Mesenchymal stem cell (in vitro differentiated cells and primary cell): Measurements from ENCODE around the gene MRPL54. TPM values are rescaled to one million over a fixed set of nuclear protein-coding genes. Genes with fewer than 3 reads are reported as not detected.
"Not testable (repeated sequence)": the region's sequence is repeated elsewhere in the genome, so short reads cannot be mapped to it uniquely, and the experiment has no call there.

Experiments
- DNase-seq: peaks from one replicate; pipeline ENCODE4 v3.0.0-alpha.2; 2013
- H2AFZ ChIP-seq: one replicate; pipeline ENCODE4 v1.6.1; 2013; ENCODE audit warnings: low read depth, mild to moderate bottlenecking, control low read depth, inconsistent platforms, low read length, moderate library complexity
- H2AK5ac ChIP-seq: 2 replicates; pipeline ENCODE4 v1.6.1; 2013; ENCODE audit warnings: low read length, moderate library complexity, mild to moderate bottlenecking, inconsistent platforms; ENCODE audit not compliant: severe bottlenecking
- H2BK120ac ChIP-seq: one replicate; pipeline ENCODE4 v1.6.1; 2013; ENCODE audit warnings: low read depth, mild to moderate bottlenecking, inconsistent platforms, low read length, moderate library complexity
- H2BK12ac ChIP-seq, 2 experiments: one replicate each; pipeline ENCODE4 v1.6.1; 2013; ENCODE audit warnings: inconsistent platforms in 2 of 2, low read length in 2 of 2, mild to moderate bottlenecking in 2 of 2, moderate library complexity in 2 of 2, control low read depth in 1 of 2
- H2BK15ac ChIP-seq: one replicate; pipeline ENCODE4 v1.6.1; 2013; ENCODE audit warnings: mild to moderate bottlenecking, low read depth, inconsistent platforms; ENCODE audit not compliant: poor library complexity, severe bottlenecking
- H2BK5ac ChIP-seq: 2 replicates; pipeline ENCODE4 v1.6.1; 2013; ENCODE audit warnings: low read depth, mild to moderate bottlenecking, low read length, control low read depth, inconsistent platforms; ENCODE audit not compliant: poor library complexity, severe bottlenecking
- H3K14ac ChIP-seq, 2 experiments: one replicate each; pipeline ENCODE4 v1.6.1; 2013; ENCODE audit warnings: inconsistent platforms in 2 of 2, low read length in 2 of 2, control low read depth in 1 of 2, mild to moderate bottlenecking in 1 of 2, moderate library complexity in 1 of 2
- H3K18ac ChIP-seq, 2 experiments: one replicate each; pipeline ENCODE4 v1.6.1; 2013; ENCODE audit warnings: inconsistent platforms in 2 of 2, low read length in 2 of 2, control low read depth in 1 of 2, low read depth in 1 of 2, mild to moderate bottlenecking in 1 of 2
- H3K23ac ChIP-seq, 2 experiments: one replicate each; pipeline ENCODE4 v1.6.1; 2013; ENCODE audit warnings: inconsistent platforms in 2 of 2, low read length in 2 of 2, mild to moderate bottlenecking in 2 of 2, moderate library complexity in 2 of 2, control low read depth in 1 of 2
- H3K27ac ChIP-seq: 2 replicates; pipeline ENCODE4 v1.5.1; 2013; ENCODE audit warnings: mild to moderate bottlenecking, moderate library complexity, low read length, control low read depth, inconsistent platforms; ENCODE audit not compliant: poor library complexity, severe bottlenecking
- H3K27me3 ChIP-seq, 2 experiments: 2 replicates each; pipeline versions ENCODE4 v1.6.1 to v1.7.0; 2013; ENCODE audit warnings: low read length in 2 of 2, mild to moderate bottlenecking in 2 of 2, moderate library complexity in 2 of 2, control low read depth in 1 of 2, inconsistent platforms in 1 of 2; ENCODE audit not compliant: control insufficient read depth in 1 of 2, insufficient read depth in 1 of 2
- H3K36me3 ChIP-seq, 2 experiments: 2 replicates each; pipeline versions ENCODE4 v1.6.1 to v1.7.0; 2013; ENCODE audit warnings: low read length in 2 of 2, control low read depth in 1 of 2, inconsistent platforms in 1 of 2, low read depth in 1 of 2, mild to moderate bottlenecking in 1 of 2; ENCODE audit not compliant: insufficient read depth in 2 of 2, control insufficient read depth in 1 of 2
- H3K4ac ChIP-seq, 2 experiments: one replicate each; pipeline ENCODE4 v1.6.1; 2013; ENCODE audit warnings: inconsistent platforms in 2 of 2, low read length in 2 of 2, mild to moderate bottlenecking in 2 of 2, moderate library complexity in 2 of 2, control low read depth in 1 of 2, low read depth in 1 of 2
- H3K4me1 ChIP-seq: 2 replicates; pipeline ENCODE4 v1.6.1; 2013; ENCODE audit warnings: low read depth, low read length, control low read depth; ENCODE audit not compliant: control insufficient read depth, insufficient read depth
- H3K4me2 ChIP-seq: 2 replicates; pipeline ENCODE4 v1.6.1; 2013; ENCODE audit warnings: low read length, mild to moderate bottlenecking, inconsistent platforms; ENCODE audit not compliant: poor library complexity, severe bottlenecking
- H3K4me3 ChIP-seq, 2 experiments: 2 replicates each; pipeline versions ENCODE4 v1.5.1 to v1.7.0; 2013; ENCODE audit warnings: low read length in 2 of 2, mild to moderate bottlenecking in 2 of 2, control low read depth in 1 of 2, low read depth in 1 of 2; ENCODE audit not compliant: insufficient read depth in 1 of 2
- H3K79me1 ChIP-seq: replicated peaks from 2 replicates; pipeline ENCODE4 v1.6.1; 2013; ENCODE audit warnings: mild to moderate bottlenecking, control low read depth, low read length, inconsistent platforms; ENCODE audit not compliant: poor library complexity, severe bottlenecking
- H3K9ac ChIP-seq: 2 replicates; pipeline ENCODE4 v1.7.0; 2013; ENCODE audit warnings: mild to moderate bottlenecking, low read length, moderate library complexity
- H3K9me3 ChIP-seq: 2 replicates; pipeline ENCODE4 v1.7.0; 2013; ENCODE audit warnings: mild to moderate bottlenecking, low read length; ENCODE audit not compliant: control insufficient read depth
- H4K8ac ChIP-seq: one replicate; pipeline ENCODE4 v1.6.1; 2013; ENCODE audit warnings: inconsistent platforms, mild to moderate bottlenecking, low read length, moderate library complexity
- H4K91ac ChIP-seq: one replicate; pipeline ENCODE4 v1.6.1; 2013; ENCODE audit warnings: mild to moderate bottlenecking, low read length, inconsistent platforms
- WGBS: methylation state at CpG from one replicate; pipeline ENCODE4 v1.1.7; 2013; ENCODE audit warnings: mixed read lengths; 5-methylcytosine and 5-hydroxymethylcytosine counted together
- small RNA-seq: library from polyadenylated mRNA; stranded (forward); fragments of <200 nt; extraction: miRNeasy Mini kit (QIAGEN cat#:217004); gene quantifications from one replicate; pipeline ENCODE3, GENCODE V24; 2013; ENCODE audit warnings: low read depth

The MRPL54 gene

DNA sequence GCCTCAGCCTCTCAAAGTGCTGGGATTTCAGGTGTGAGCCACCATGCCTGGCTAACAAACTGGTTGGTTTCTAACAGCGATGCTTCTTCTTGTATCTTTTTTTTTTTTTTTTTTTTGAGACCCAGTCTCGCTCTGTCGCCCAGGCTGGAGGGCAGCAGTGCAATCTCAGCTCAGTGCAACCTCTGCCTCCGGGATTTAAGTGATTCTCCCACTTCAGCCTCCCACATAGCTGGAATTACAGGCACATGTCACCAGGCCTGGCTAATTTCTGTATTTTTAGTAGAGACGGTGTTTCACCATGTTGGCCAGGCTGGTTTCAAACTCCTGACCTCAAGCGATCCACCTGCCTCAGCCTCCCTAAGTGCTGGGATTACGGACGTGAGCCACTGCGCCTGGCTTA is 53.7 kb downstream of the MRPL54 start:
- H4K8ac ChIP-seq, H2BK12ac ChIP-seq, H3K18ac ChIP-seq, H3K4ac ChIP-seq, H2BK15ac ChIP-seq, H3K4me3 ChIP-seq, DNase-seq, H2BK5ac ChIP-seq, H3K9ac ChIP-seq, H3K4me2 ChIP-seq, H3K9me3 ChIP-seq, H3K36me3 ChIP-seq, H3K27ac ChIP-seq, H4K91ac ChIP-seq, H2BK120ac ChIP-seq, H3K79me1 ChIP-seq, H2AFZ ChIP-seq, H3K4me1 ChIP-seq, H3K23ac ChIP-seq, H2AK5ac ChIP-seq, H3K14ac ChIP-seq: not testable (repeated sequence)
- 89% methylated on average over 9 of the region's 9 CpGs for WGBS
- H3K27me3 ChIP-seq: peaks cover 5 to 43% of the 10 kb centered on the region in 2 experiments

- H3K18ac ChIP-seq: no peak overlapping the region
- H2BK120ac ChIP-seq: no peak overlapping the region
- DNase-seq: no peak
- H2AK5ac ChIP-seq: no peak overlapping the region
- no peak overlapping the region for H3K14ac ChIP-seq
- no peak overlapping the region for H3K27ac ChIP-seq
- no peak overlapping the region for H2BK15ac ChIP-seq
- H3K9me3 ChIP-seq: no peaks in the 10 kb centered on the region
- H3K79me1 ChIP-seq: no peaks in the 10 kb centered on the region
- WGBS: 93% methylated on average over 45 of the region's 45 CpGs
- H3K4me1 ChIP-seq: no peaks in the 10 kb centered on the region
- H3K4ac ChIP-seq: no peak overlapping the region
- no peak overlapping the region for H3K4me3 ChIP-seq
- H4K8ac ChIP-seq: no peak overlapping the region
- no peak overlapping the region for H3K9ac ChIP-seq
- no peak overlapping the region for H2BK12ac ChIP-seq
- H2BK5ac ChIP-seq: no peak overlapping the region
- H3K36me3 ChIP-seq: no peaks in the 10 kb centered on the region
- no peak overlapping the region for H3K23ac ChIP-seq
- no peak overlapping the region for H4K91ac ChIP-seq
- no peak overlapping the region for H3K4me2 ChIP-seq
- H3K27me3 ChIP-seq: peaks cover 5 to 43% of the 10 kb centered on the region in 2 experiments
- no peak overlapping the region for H2AFZ ChIP-seq
Measured at GRCh38 chr19:3816566-3817218, 54.2 kb downstream of the MRPL54 start.

Small RNA genes lying within 50 kb of the gene (small RNA-seq; reads per million reads assigned to genes)
- gene AC005777.1: not detected
